Measurements from ENCODE around the gene MYO15A. TPM values are rescaled to one million over a fixed set of nuclear protein-coding genes. Genes with fewer than 3 reads are reported as not detected.

MYO15A gene
- total and polyA plus RNA-seq, 8 donors = 0.31 to 10.5 (median 0.50) TPM; not detected in 1

GRCh38 chr17:18225642-18226283 lies 117.2 kb downstream of the MYO15A start:
- peak overlapping the region; percentile 63 to 72 (median 66) for H3K4me3 ChIP-seq
- no peaks in the 10 kb centered on the region for H3K9me3 ChIP-seq
- WGBS, 5 donors = 0 to 2% (median 0%) methylated on average over 6 to 53 of the region's 57 CpGs
- DNase-seq = no peak
- peak overlapping the region in 2 of 5 donors; percentile 70 to 75 for H3K27ac ChIP-seq
- no peak for TF ChIP-seq POLR2AphosphoS5 (IDR thresholded peaks at IDR 0.05)
- no peak for TF ChIP-seq POLR2A (IDR thresholded peaks at IDR 0.05)
- TF ChIP-seq CTCF (IDR thresholded peaks at IDR 0.05) = no peak
- no peak for TF ChIP-seq EP300 (IDR thresholded peaks at IDR 0.05)
- H3K36me3 ChIP-seq = no peaks in the 10 kb centered on the region
- intact Hi-C loops (cut with DNase I; ENCODE audit: low total_unique reads) = no loop called here
- H3K27me3 ChIP-seq = no peaks in the 10 kb centered on the region
- peaks cover 16 to 26% (median 22%) of the 10 kb centered on the region in 4 donors for H3K4me1 ChIP-seq

- WGBS, 5 donors = 21 to 31% (median 26%) methylated on average over 15 to 16 of the region's 16 CpGs
- Histone ChIP-seq H3K36me3 (no peaks in the 10 kb centered on the region), H3K27me3 (no peaks in the 10 kb centered on the region), H3K27ac (peak overlapping the region in 2 of 5 donors; percentile 70 to 75), H3K4me1 (peaks cover 16 to 26% (median 22%) of the 10 kb centered on the region in 4 donors), H3K9me3 (no peaks in the 10 kb centered on the region), H3K4me3 (peak overlapping the region; percentile 63 to 72 (median 66))
- intact Hi-C loops (cut with DNase I; ENCODE audit: low total_unique reads) = no loop called here
- peak in 1 of 2 donors; percentile 51 for DNase-seq
- TF ChIP-seq POLR2AphosphoS5 (IDR thresholded peaks at IDR 0.05) (no peak), EP300 (IDR thresholded peaks at IDR 0.05) (no peak), POLR2A (IDR thresholded peaks at IDR 0.05) (no peak), CTCF (IDR thresholded peaks at IDR 0.05) (no peak)
Measured at GRCh38 chr17:18226284-18226945, 117.9 kb downstream of the MYO15A start.

- H3K27me3 ChIP-seq = no peaks in the 10 kb centered on the region
- H3K27ac ChIP-seq = no peak overlapping the region
- no peak for DNase-seq
- H3K4me1 ChIP-seq = peaks cover 16 to 26% (median 22%) of the 10 kb centered on the region in 4 donors
- TF ChIP-seq CTCF (IDR thresholded peaks at IDR 0.05) (no peak), POLR2AphosphoS5 (IDR thresholded peaks at IDR 0.05) (no peak), EP300 (IDR thresholded peaks at IDR 0.05) (no peak), POLR2A (IDR thresholded peaks at IDR 0.05) (no peak)
- H3K9me3 ChIP-seq = no peaks in the 10 kb centered on the region
- H3K4me3 ChIP-seq = no peak overlapping the region
- peaks cover 0 to 11% (median 6%) of the 10 kb centered on the region in 4 donors for H3K36me3 ChIP-seq
- 90 to 99% (median 98%) methylated on average over 5 of the region's 5 CpGs for WGBS, 5 donors
- intact Hi-C loops (cut with DNase I; ENCODE audit: low total_unique reads) = no loop called here
Measured at GRCh38 chr17:18227635-18228034, 119.1 kb downstream of the MYO15A start.

- 87 to 93% (median 90%) methylated on average over 10 of the region's 10 CpGs for WGBS, 5 donors
- Histone ChIP-seq H3K27me3 (no peaks in the 10 kb centered on the region), H3K36me3 (peaks cover 0 to 17% (median 12%) of the 10 kb centered on the region in 4 donors), H3K27ac (no peak overlapping the region), H3K9me3 (no peaks in the 10 kb centered on the region), H3K4me1 (peaks cover 16 to 26% (median 22%) of the 10 kb centered on the region in 4 donors), H3K4me3 (no peak overlapping the region)
- TF ChIP-seq POLR2A (IDR thresholded peaks at IDR 0.05) (no peak), POLR2AphosphoS5 (IDR thresholded peaks at IDR 0.05) (no peak), EP300 (IDR thresholded peaks at IDR 0.05) (no peak), CTCF (IDR thresholded peaks at IDR 0.05) (no peak)
- no peak for DNase-seq
- intact Hi-C loops (cut with DNase I; ENCODE audit: low total_unique reads) = no loop called here
Measured at GRCh38 chr17:18228176-18228682, 119.7 kb downstream of the MYO15A start.

Data from stomach (tissue), 9 donors.